ENCODE data around the gene TECPR1. TPM values are rescaled to one million over a fixed set of nuclear protein-coding genes. Genes with fewer than 3 reads are reported as not detected.

The TECPR1 gene
- total RNA-seq, 1 donor from 2014 or later: 23.9 TPM

DNA sequence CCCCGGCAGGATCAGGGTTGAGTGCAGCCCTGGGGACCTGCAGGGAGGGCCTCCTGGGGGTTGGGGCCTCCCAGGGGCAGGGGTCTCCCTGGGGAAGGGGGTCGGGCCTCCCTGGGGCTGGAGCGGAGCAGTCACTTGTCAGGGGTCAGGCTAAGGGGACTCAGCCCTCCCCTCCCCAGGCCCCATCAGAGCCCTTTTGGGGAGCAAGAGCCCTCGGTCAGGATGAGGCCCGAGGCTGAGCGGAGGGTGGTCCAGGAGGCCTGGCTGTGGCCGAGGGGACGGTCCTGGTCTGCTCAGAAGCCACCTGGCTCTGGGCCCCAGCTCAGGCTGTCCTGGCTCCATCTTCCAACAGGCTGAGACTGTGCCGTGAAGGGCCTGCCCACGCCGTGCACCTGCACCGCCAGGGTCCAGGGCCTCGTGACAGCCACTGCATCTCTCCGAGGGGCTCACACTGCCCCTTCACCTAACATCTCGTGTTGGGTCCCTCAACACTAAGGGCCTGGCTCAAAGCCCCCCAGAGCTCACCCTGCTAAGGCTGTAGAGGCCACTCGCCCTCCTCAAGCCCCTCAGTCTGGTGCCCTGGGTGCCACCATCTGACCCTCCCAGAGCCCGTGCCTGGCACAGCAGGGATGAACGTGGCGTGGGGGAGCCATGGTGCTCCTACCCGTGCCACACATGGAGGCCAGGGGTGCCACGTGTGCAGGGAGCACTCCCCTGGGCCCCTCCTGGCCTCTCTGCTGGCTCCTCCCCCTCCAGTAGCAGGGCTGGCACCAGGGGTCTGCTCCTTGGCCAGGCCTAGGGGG is 27.9 kb downstream of the TECPR1 start:
- H3K9me3 ChIP-seq (ENCODE audit: insufficient read depth, low read depth, low read length): no peaks in the 10 kb centered on the region
- H2AFZ ChIP-seq (ENCODE audit: low read depth, low read length): no peak overlapping the region
- H3K9ac ChIP-seq (ENCODE audit: low read length): no peak overlapping the region
- DNase-seq (ENCODE audit: low read depth): no peak
- H3K4me3 ChIP-seq (ENCODE audit: insufficient read depth, low read depth, low read length): no peak overlapping the region
- no peaks in the 10 kb centered on the region for H4K20me1 ChIP-seq (ENCODE audit: insufficient read depth, low read length)
- no peaks in the 10 kb centered on the region for H3K27me3 ChIP-seq (ENCODE audit: insufficient read depth, low read length)
- H3K27ac Mint-ChIP-seq (ENCODE audit: unreplicated experiment): no peak overlapping the region
- no peak overlapping the region for H3K27ac ChIP-seq (ENCODE audit: low read depth, low read length)
- FAIRE-seq: no peak
- H3K4me1 ChIP-seq (ENCODE audit: insufficient read depth, low read length): no peaks in the 10 kb centered on the region
- TF ChIP-seq, protein P1, sequence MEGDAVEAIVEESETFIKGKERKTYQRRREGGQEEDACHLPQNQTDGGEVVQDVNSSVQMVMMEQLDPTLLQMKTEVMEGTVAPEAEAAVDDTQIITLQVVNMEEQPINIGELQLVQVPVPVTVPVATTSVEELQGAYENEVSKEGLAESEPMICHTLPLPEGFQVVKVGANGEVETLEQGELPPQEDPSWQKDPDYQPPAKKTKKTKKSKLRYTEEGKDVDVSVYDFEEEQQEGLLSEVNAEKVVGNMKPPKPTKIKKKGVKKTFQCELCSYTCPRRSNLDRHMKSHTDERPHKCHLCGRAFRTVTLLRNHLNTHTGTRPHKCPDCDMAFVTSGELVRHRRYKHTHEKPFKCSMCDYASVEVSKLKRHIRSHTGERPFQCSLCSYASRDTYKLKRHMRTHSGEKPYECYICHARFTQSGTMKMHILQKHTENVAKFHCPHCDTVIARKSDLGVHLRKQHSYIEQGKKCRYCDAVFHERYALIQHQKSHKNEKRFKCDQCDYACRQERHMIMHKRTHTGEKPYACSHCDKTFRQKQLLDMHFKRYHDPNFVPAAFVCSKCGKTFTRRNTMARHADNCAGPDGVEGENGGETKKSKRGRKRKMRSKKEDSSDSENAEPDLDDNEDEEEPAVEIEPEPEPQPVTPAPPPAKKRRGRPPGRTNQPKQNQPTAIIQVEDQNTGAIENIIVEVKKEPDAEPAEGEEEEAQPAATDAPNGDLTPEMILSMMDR (IDR thresholded peaks at IDR 0.05; ENCODE audit: insufficient read depth, low read depth, low read length): no peak
- TF ChIP-seq EZH2 (IDR thresholded peaks at IDR 0.05; ENCODE audit: insufficient read depth, low read length): no peak
- no peaks in the 10 kb centered on the region for H3K4me1 Mint-ChIP-seq (ENCODE audit: low read depth, unreplicated experiment)
- peaks cover 6% of the 10 kb centered on the region for H3K36me3 Mint-ChIP-seq (ENCODE audit: low read depth, unreplicated experiment)
- H3K79me2 ChIP-seq (ENCODE audit: insufficient read depth, low read length): no peaks in the 10 kb centered on the region
- H3K9me3 Mint-ChIP-seq (ENCODE audit: unreplicated experiment): no peaks in the 10 kb centered on the region
- H3K4me2 ChIP-seq (ENCODE audit: low read length): no peak overlapping the region
- no peak overlapping the region for H3K4me3 Mint-ChIP-seq (ENCODE audit: unreplicated experiment)
- H3K27me3 Mint-ChIP-seq (ENCODE audit: low read depth, unreplicated experiment): no peaks in the 10 kb centered on the region
- no peaks in the 10 kb centered on the region for H3K36me3 ChIP-seq (ENCODE audit: insufficient read depth, low read length)

- H3K9ac ChIP-seq (ENCODE audit: low read length): no peak overlapping the region
- peaks cover under 1% of the 10 kb centered on the region for H3K4me1 Mint-ChIP-seq (ENCODE audit: low read depth, unreplicated experiment)
These were observed 28.6 kb downstream of the TECPR1 start for GRCh38 chr7:98223351-98223897.

More at GRCh38 chr7:98223351-98223897, 28.6 kb downstream of the TECPR1 start:
- H3K79me2 ChIP-seq (ENCODE audit: insufficient read depth, low read length): no peaks in the 10 kb centered on the region
- TF ChIP-seq, protein P1 (IDR thresholded peaks at IDR 0.05; ENCODE audit: insufficient read depth, low read depth, low read length): no peak
- no peak for TF ChIP-seq EZH2 (IDR thresholded peaks at IDR 0.05; ENCODE audit: insufficient read depth, low read length)
- H3K36me3 ChIP-seq (ENCODE audit: insufficient read depth, low read length): no peaks in the 10 kb centered on the region
- H3K27me3 ChIP-seq (ENCODE audit: insufficient read depth, low read length): no peaks in the 10 kb centered on the region
- H3K27ac ChIP-seq (ENCODE audit: low read depth, low read length): no peak overlapping the region
- Mint-ChIP-seq H3K36me3 (ENCODE audit: low read depth, unreplicated experiment) (peaks cover 7% of the 10 kb centered on the region), H3K4me3 (ENCODE audit: unreplicated experiment) (no peak overlapping the region), H3K9me3 (ENCODE audit: unreplicated experiment) (no peaks in the 10 kb centered on the region), H3K27me3 (ENCODE audit: low read depth, unreplicated experiment) (no peaks in the 10 kb centered on the region), H3K27ac (ENCODE audit: unreplicated experiment) (peak overlapping the region; percentile 42)
- H3K4me2 ChIP-seq (ENCODE audit: low read length): no peak overlapping the region
- DNase-seq (ENCODE audit: low read depth) (no peak), FAIRE-seq (no peak)
- H3K4me3 ChIP-seq (ENCODE audit: insufficient read depth, low read depth, low read length): no peak overlapping the region
- no peaks in the 10 kb centered on the region for H3K4me1 ChIP-seq (ENCODE audit: insufficient read depth, low read length)
- H4K20me1 ChIP-seq (ENCODE audit: insufficient read depth, low read length): no peaks in the 10 kb centered on the region
- no peak overlapping the region for H2AFZ ChIP-seq (ENCODE audit: low read depth, low read length)
- no peaks in the 10 kb centered on the region for H3K9me3 ChIP-seq (ENCODE audit: insufficient read depth, low read depth, low read length)

Data from astrocyte (in vitro differentiated cells and primary cell).